ENCODE measurements around the gene RASA3.

The RASA3 gene

DNA sequence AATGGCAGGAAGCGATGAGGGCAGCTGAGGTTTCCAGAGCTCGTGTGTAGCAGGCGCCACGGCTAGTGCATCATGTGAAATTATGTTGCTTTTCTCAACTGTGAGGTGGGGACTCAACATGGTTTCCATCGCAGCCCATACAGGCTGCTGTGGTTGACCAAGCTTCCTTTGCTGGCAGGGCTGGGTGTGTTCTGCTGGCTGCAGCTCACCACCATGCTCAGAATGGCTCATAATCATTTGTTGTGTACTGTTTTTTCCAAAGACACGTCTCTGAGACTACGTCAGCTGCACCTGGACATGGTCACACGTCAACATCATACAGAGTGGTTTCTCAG, 16.1 kb upstream of the RASA3 start:
- Histone ChIP-seq H2AFZ (ENCODE audit: low read depth, low read length) (0 out of 2 replicates have a peak overlapping the region, but pooled peaks have one; percentile 11), H3K4me2 (ENCODE audit: insufficient read depth, low read length) (peak overlapping the region; percentile 51), H3K27me3 (ENCODE audit: insufficient read depth, low read length, poor library complexity) (no peaks in the 10 kb centered on the region), H3K4me3 (ENCODE audit: low read depth in 1 of 2, low read length in 2 of 2) (0 out of 4 replicates have a peak overlapping the region, but pooled peaks of 1 of the 2 experiments have one; percentile 11), H3K4me1 (ENCODE audit: insufficient read depth, low read length) (peaks cover 62% of the 10 kb centered on the region), H3K79me2 (ENCODE audit: insufficient read depth, low read length) (no peaks in the 10 kb centered on the region), H3K27ac (ENCODE audit: low read length) (peak overlapping the region; percentile 80), H3K9ac (ENCODE audit: low read depth, low read length) (peak overlapping the region; percentile 40), H3K36me3 (ENCODE audit: insufficient read depth, low read length) (no peaks in the 10 kb centered on the region), H3K9me3 (ENCODE audit: insufficient read depth, low read length, severe bottlenecking) (no peaks in the 10 kb centered on the region), H4K20me1 (ENCODE audit: insufficient read depth, low read length) (no peaks in the 10 kb centered on the region)
- DNase-seq, result peak; percentile 86
- TF ChIP-seq, protein P1, sequence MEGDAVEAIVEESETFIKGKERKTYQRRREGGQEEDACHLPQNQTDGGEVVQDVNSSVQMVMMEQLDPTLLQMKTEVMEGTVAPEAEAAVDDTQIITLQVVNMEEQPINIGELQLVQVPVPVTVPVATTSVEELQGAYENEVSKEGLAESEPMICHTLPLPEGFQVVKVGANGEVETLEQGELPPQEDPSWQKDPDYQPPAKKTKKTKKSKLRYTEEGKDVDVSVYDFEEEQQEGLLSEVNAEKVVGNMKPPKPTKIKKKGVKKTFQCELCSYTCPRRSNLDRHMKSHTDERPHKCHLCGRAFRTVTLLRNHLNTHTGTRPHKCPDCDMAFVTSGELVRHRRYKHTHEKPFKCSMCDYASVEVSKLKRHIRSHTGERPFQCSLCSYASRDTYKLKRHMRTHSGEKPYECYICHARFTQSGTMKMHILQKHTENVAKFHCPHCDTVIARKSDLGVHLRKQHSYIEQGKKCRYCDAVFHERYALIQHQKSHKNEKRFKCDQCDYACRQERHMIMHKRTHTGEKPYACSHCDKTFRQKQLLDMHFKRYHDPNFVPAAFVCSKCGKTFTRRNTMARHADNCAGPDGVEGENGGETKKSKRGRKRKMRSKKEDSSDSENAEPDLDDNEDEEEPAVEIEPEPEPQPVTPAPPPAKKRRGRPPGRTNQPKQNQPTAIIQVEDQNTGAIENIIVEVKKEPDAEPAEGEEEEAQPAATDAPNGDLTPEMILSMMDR (IDR thresholded peaks at IDR 0.05; ENCODE audit: borderline replicate concordance, extremely low read depth, low read length, poor library complexity, severe bottlenecking), result no peak
- no peak for TF ChIP-seq EZH2 (IDR thresholded peaks at IDR 0.05; ENCODE audit: borderline replicate concordance, low read depth, low read length, severe bottlenecking)
- ATAC-seq (ENCODE audit: insufficient read depth, low read depth), result peak; percentile 98

DNA sequence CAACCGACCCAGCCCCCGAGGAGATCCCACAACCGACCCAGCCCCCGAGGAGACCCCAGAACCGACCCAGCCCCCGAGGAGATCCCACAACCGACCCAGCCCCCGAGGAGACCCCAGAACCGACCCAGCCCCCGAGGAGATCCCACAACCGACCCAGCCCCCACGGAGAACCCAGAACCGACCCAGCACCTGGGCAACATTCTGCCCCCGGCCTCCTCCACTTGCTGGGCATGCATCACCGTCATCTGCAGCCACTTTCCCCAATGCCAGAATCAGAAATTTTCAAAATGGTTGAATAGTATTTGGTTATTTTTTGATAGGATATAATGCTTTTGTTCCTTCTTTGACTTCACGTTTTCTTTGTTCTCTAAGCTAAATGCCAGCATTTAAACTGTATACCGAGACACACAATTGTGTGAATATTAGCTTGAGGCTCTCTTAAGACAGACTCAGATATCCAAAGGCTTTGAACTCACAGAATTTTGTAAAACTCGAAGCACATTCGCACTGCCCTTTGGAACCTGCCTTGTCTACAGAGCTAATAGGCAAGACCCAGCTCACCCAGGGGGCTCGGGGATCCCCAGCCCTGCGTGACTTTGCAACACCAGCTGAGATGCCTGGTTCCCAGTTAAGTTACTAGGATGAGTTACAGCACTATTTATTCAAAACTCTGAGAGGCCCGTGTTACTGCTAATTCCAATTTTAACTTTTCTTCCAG, 15.5 kb upstream of the RASA3 start:
- no peak for DNase-seq
- no peaks in the 10 kb centered on the region for H3K9me3 ChIP-seq (ENCODE audit: insufficient read depth, low read length, severe bottlenecking)
- peak overlapping the region; percentile 80 for H3K27ac ChIP-seq (ENCODE audit: low read length)
- no peaks in the 10 kb centered on the region for H3K27me3 ChIP-seq (ENCODE audit: insufficient read depth, low read length, poor library complexity)
- TF ChIP-seq, protein P1 (IDR thresholded peaks at IDR 0.05; ENCODE audit: borderline replicate concordance, extremely low read depth, low read length, poor library complexity, severe bottlenecking), result no peak
- TF ChIP-seq EZH2 (IDR thresholded peaks at IDR 0.05; ENCODE audit: borderline replicate concordance, low read depth, low read length, severe bottlenecking), result no peak
- peak overlapping the region; percentile 40 for H3K9ac ChIP-seq (ENCODE audit: low read depth, low read length)
- no peaks in the 10 kb centered on the region for H3K79me2 ChIP-seq (ENCODE audit: insufficient read depth, low read length)
- peak overlapping the region; percentile 51 for H3K4me2 ChIP-seq (ENCODE audit: insufficient read depth, low read length)
- H3K4me1 ChIP-seq (ENCODE audit: insufficient read depth, low read length), result peaks cover 65% of the 10 kb centered on the region
- H2AFZ ChIP-seq (ENCODE audit: low read depth, low read length), result 0 out of 2 replicates have a peak overlapping the region, but pooled peaks have one; percentile 11
- H3K36me3 ChIP-seq (ENCODE audit: insufficient read depth, low read length), result no peaks in the 10 kb centered on the region
- H3K4me3 ChIP-seq (ENCODE audit: low read depth in 1 of 2, low read length in 2 of 2), result no peak overlapping the region
- H4K20me1 ChIP-seq (ENCODE audit: insufficient read depth, low read length), result no peaks in the 10 kb centered on the region
- ATAC-seq (ENCODE audit: insufficient read depth, low read depth), result peak; percentile 53

DNA sequence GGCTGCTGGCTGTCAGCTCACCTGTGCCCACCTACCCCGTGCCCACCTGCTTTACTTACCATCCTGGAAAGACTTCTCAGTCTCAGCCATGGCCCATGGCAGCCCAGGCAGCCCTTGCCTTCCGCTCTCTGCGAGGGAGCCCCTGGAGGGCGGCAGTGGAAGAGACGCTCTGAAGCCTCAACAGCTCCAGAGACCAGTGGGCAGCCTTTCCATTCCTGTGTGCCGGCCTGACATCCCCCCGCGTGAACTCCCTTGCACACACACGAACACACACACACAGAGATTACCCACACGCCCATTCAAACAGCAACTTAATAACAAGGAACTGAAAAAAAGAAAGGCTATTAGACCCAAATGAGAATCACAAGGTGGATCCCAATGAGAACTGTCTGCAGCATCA, 14.2 kb upstream of the RASA3 start:
- Histone ChIP-seq H3K9me3 (ENCODE audit: insufficient read depth, low read length, severe bottlenecking) (no peaks in the 10 kb centered on the region), H3K79me2 (ENCODE audit: insufficient read depth, low read length) (no peaks in the 10 kb centered on the region), H3K27me3 (ENCODE audit: insufficient read depth, low read length, poor library complexity) (no peaks in the 10 kb centered on the region), H3K36me3 (ENCODE audit: insufficient read depth, low read length) (no peaks in the 10 kb centered on the region), H2AFZ (ENCODE audit: low read depth, low read length) (no peak overlapping the region), H3K4me2 (ENCODE audit: insufficient read depth, low read length) (no peak overlapping the region), H3K4me3 (ENCODE audit: low read depth in 1 of 2, low read length in 2 of 2) (no peak overlapping the region), H4K20me1 (ENCODE audit: insufficient read depth, low read length) (no peaks in the 10 kb centered on the region; the same call in 1 of the 2 replicates), H3K27ac (ENCODE audit: low read length) (no peak overlapping the region), H3K9ac (ENCODE audit: low read depth, low read length) (no peak overlapping the region), H3K4me1 (ENCODE audit: insufficient read depth, low read length) (peaks cover 78% of the 10 kb centered on the region)
- TF ChIP-seq EZH2 (IDR thresholded peaks at IDR 0.05; ENCODE audit: borderline replicate concordance, low read depth, low read length, severe bottlenecking), result no peak
- TF ChIP-seq, protein P1 (IDR thresholded peaks at IDR 0.05; ENCODE audit: borderline replicate concordance, extremely low read depth, low read length, poor library complexity, severe bottlenecking), result peak; percentile 38
- DNase-seq, result no peak
- no peak for ATAC-seq (ENCODE audit: insufficient read depth, low read depth)

Data from DND-41 (cell line).